Large intestine (tissue), 3 donors: ENCODE data around the gene MAPKBP1. TPM values are rescaled to one million over a fixed set of nuclear protein-coding genes. Genes with fewer than 3 reads are reported as not detected.

Experiments
- DNase-seq, 2 donors: peaks; one replicate each; pipeline versions ENCODE4 v3.0.0 to v3.0.0-alpha.2; 2013
- H3K27ac ChIP-seq: one replicate; pipeline ENCODE4 v1.5.1; 2013; ENCODE audit warnings: low read length
- H3K27me3 ChIP-seq: 2 replicates; pipeline ENCODE4 v1.6.1; 2013; ENCODE audit warnings: low read length; ENCODE audit not compliant: control insufficient read depth, insufficient read depth
- H3K36me3 ChIP-seq: 2 replicates; pipeline ENCODE4 v1.6.1; 2013; ENCODE audit warnings: low read length; ENCODE audit not compliant: control insufficient read depth, insufficient read depth
- H3K4me1 ChIP-seq: one replicate; pipeline ENCODE4 v1.6.1; 2013; ENCODE audit warnings: low read length; ENCODE audit not compliant: control insufficient read depth, insufficient read depth
- H3K4me3 ChIP-seq: one replicate; pipeline ENCODE4 v1.5.1; 2013; ENCODE audit warnings: low read length
- H3K9me3 ChIP-seq: one replicate; pipeline ENCODE4 v1.6.1; 2013; ENCODE audit warnings: mild to moderate bottlenecking, low read depth, low read length, moderate library complexity; ENCODE audit not compliant: control insufficient read depth
- WGBS: methylation state at CpG from one replicate; pipeline ENCODE4 v1.1.5; 2013; ENCODE audit warnings: low lambda C conversion rate; ENCODE audit not compliant: insufficient coverage; 5-methylcytosine and 5-hydroxymethylcytosine counted together
- polyA plus RNA-seq: library from polyadenylated mRNA; unstranded; fragments of 120-200 nt; gene quantifications from one replicate; pipeline ENCODE4 v1.2.1, GENCODE V29; 2013

Gene MAPKBP1
- polyA plus RNA-seq, 1 donor = 33.4 TPM

GRCh38 chr15:41782371-41783282 is 8.3 kb downstream of the MAPKBP1 start:
- H3K9me3 ChIP-seq = no peaks in the 10 kb centered on the region
- H3K36me3 ChIP-seq = no peaks in the 10 kb centered on the region
- DNase-seq = peak in 1 of 2 donors; percentile 72
- peaks cover 37% of the 10 kb centered on the region for H3K4me1 ChIP-seq
- H3K4me3 ChIP-seq = no peak overlapping the region
- no peaks in the 10 kb centered on the region for H3K27me3 ChIP-seq
- WGBS = no CpG with 5 or more reads among the region's 5 CpGs
- H3K27ac ChIP-seq = peak overlapping the region; percentile 88

GRCh38 chr15:41783296-41783695 is 9.0 kb downstream of the MAPKBP1 start:
- Histone ChIP-seq H3K27me3 (no peaks in the 10 kb centered on the region), H3K4me3 (no peak overlapping the region), H3K36me3 (no peaks in the 10 kb centered on the region), H3K9me3 (no peaks in the 10 kb centered on the region), H3K4me1 (peaks cover 43% of the 10 kb centered on the region), H3K27ac (peak overlapping the region; percentile 88)
- no CpG with 5 or more reads among the region's 1 CpG for WGBS
- DNase-seq = peak; percentile 75 to 85

- H3K36me3 ChIP-seq = peaks cover 3% of the 10 kb centered on the region
- H3K4me3 ChIP-seq = no peak overlapping the region
- no CpG with 5 or more reads among the region's 3 CpGs for WGBS
- no peak for DNase-seq
- H3K4me1 ChIP-seq = peaks cover 58% of the 10 kb centered on the region
- H3K9me3 ChIP-seq = no peaks in the 10 kb centered on the region
- peak overlapping the region; percentile 91 for H3K27ac ChIP-seq
- H3K27me3 ChIP-seq = no peaks in the 10 kb centered on the region
Observed at GRCh38 chr15:41788262-41788661, 14.0 kb downstream of the MAPKBP1 start.

- H3K9me3 ChIP-seq = no peaks in the 10 kb centered on the region
- no peak overlapping the region for H3K4me3 ChIP-seq
- WGBS = no CpG with 5 or more reads among the region's 4 CpGs
- H3K27ac ChIP-seq = peak overlapping the region; percentile 91
- DNase-seq = peak; percentile 87 to 95
- no peaks in the 10 kb centered on the region for H3K27me3 ChIP-seq
- H3K36me3 ChIP-seq = peaks cover 3% of the 10 kb centered on the region
- peaks cover 49% of the 10 kb centered on the region for H3K4me1 ChIP-seq
Observed at GRCh38 chr15:41789236-41789635, 15.0 kb downstream of the MAPKBP1 start.

- Histone ChIP-seq H3K4me3 (no peak overlapping the region), H3K4me1 (peaks cover 49% of the 10 kb centered on the region), H3K9me3 (no peaks in the 10 kb centered on the region), H3K36me3 (peaks cover 3% of the 10 kb centered on the region), H3K27me3 (no peaks in the 10 kb centered on the region), H3K27ac (peak overlapping the region; percentile 91)
- DNase-seq = no peak
Observed at GRCh38 chr15:41789662-41790061, 15.4 kb downstream of the MAPKBP1 start.

- no CpG with 5 or more reads among the region's 3 CpGs for WGBS
- DNase-seq = no peak
- Histone ChIP-seq H3K36me3 (peaks cover 3% of the 10 kb centered on the region), H3K27me3 (no peaks in the 10 kb centered on the region), H3K9me3 (no peaks in the 10 kb centered on the region), H3K4me1 (peaks cover 50% of the 10 kb centered on the region), H3K27ac (peak overlapping the region; percentile 91), H3K4me3 (no peak overlapping the region)
Observed at GRCh38 chr15:41790169-41790568, 15.9 kb downstream of the MAPKBP1 start.

GRCh38 chr15:41790756-41791546 is 16.7 kb downstream of the MAPKBP1 start:
- no peaks in the 10 kb centered on the region for H3K27me3 ChIP-seq
- no CpG with 5 or more reads among the region's 5 CpGs for WGBS
- H3K9me3 ChIP-seq = no peaks in the 10 kb centered on the region
- H3K27ac ChIP-seq = peak overlapping the region; percentile 91
- peak; percentile 67 to 84 for DNase-seq
- no peak overlapping the region for H3K4me3 ChIP-seq
- H3K36me3 ChIP-seq = peaks cover 3% of the 10 kb centered on the region
- H3K4me1 ChIP-seq = peaks cover 55% of the 10 kb centered on the region

GRCh38 chr15:41791547-41791937 is 17.3 kb downstream of the MAPKBP1 start:
- Histone ChIP-seq H3K9me3 (no peaks in the 10 kb centered on the region), H3K27ac (peak overlapping the region; percentile 91), H3K27me3 (no peaks in the 10 kb centered on the region), H3K36me3 (peaks cover 3% of the 10 kb centered on the region), H3K4me3 (no peak overlapping the region), H3K4me1 (peaks cover 61% of the 10 kb centered on the region)
- no peak for DNase-seq
- WGBS = no CpG with 5 or more reads among the region's 4 CpGs

GRCh38 chr15:41792000-41792637 is 17.8 kb downstream of the MAPKBP1 start:
- no peaks in the 10 kb centered on the region for H3K27me3 ChIP-seq
- no peaks in the 10 kb centered on the region for H3K9me3 ChIP-seq
- H3K4me3 ChIP-seq = no peak overlapping the region
- peak overlapping the region; percentile 91 for H3K27ac ChIP-seq
- H3K4me1 ChIP-seq = peaks cover 65% of the 10 kb centered on the region
- WGBS = no CpG with 5 or more reads among the region's 5 CpGs
- peaks cover 3% of the 10 kb centered on the region for H3K36me3 ChIP-seq
- no peak for DNase-seq

GRCh38 chr15:41794081-41794480 is 19.8 kb downstream of the MAPKBP1 start:
- 100% methylated on average over 1 of the region's 4 CpGs for WGBS
- Histone ChIP-seq H3K4me1 (peaks cover 53% of the 10 kb centered on the region), H3K27ac (no peak overlapping the region), H3K4me3 (no peak overlapping the region), H3K36me3 (peaks cover 7% of the 10 kb centered on the region), H3K27me3 (no peaks in the 10 kb centered on the region), H3K9me3 (no peaks in the 10 kb centered on the region)
- DNase-seq = no peak
